ENCODE data around the gene DNAJC4.

- TF ChIP-seq POLR2A (IDR thresholded peaks at IDR 0.05) (no peak), CTCF (IDR thresholded peaks at IDR 0.05 in 4 of 5, conservative IDR thresholded peaks at IDR 0.05 in 1 of 5) (no peak)
Measured at GRCh38 chr11:64219755-64220154, 10.6 kb upstream of the DNAJC4 start.
